Measurements from ENCODE around the gene C16orf95. TPM values are rescaled to one million over a fixed set of nuclear protein-coding genes. Genes with fewer than 3 reads are reported as not detected.

C16orf95 gene
- total and polyA plus RNA-seq, 2 experiments from 2014 or later: 4.7 to 6.6 TPM

- no peaks in the 10 kb centered on the region for H3K27me3 ChIP-seq
- H3K4me3 ChIP-seq: no peak overlapping the region
- no peaks in the 10 kb centered on the region for H3K9me2 ChIP-seq (replicated peaks; ENCODE audit: insufficient read depth)
- H2AFZ ChIP-seq: no peak overlapping the region
- no peaks in the 10 kb centered on the region for H3K79me2 ChIP-seq
- TF ChIP-seq, protein P1, sequence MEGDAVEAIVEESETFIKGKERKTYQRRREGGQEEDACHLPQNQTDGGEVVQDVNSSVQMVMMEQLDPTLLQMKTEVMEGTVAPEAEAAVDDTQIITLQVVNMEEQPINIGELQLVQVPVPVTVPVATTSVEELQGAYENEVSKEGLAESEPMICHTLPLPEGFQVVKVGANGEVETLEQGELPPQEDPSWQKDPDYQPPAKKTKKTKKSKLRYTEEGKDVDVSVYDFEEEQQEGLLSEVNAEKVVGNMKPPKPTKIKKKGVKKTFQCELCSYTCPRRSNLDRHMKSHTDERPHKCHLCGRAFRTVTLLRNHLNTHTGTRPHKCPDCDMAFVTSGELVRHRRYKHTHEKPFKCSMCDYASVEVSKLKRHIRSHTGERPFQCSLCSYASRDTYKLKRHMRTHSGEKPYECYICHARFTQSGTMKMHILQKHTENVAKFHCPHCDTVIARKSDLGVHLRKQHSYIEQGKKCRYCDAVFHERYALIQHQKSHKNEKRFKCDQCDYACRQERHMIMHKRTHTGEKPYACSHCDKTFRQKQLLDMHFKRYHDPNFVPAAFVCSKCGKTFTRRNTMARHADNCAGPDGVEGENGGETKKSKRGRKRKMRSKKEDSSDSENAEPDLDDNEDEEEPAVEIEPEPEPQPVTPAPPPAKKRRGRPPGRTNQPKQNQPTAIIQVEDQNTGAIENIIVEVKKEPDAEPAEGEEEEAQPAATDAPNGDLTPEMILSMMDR (IDR thresholded peaks at IDR 0.05; ENCODE audit: poor library complexity): no peak
- TF ChIP-seq EZH2phosphoT487 (IDR thresholded peaks at IDR 0.05; ENCODE audit: low read depth, severe bottlenecking, unreplicated experiment) (no peak), EZH2 (IDR thresholded peaks at IDR 0.05; ENCODE audit: borderline replicate concordance) (no peak)
- H3K27ac ChIP-seq: no peak overlapping the region
- 87% methylated on average over 11 of the region's 11 CpGs for WGBS (ENCODE audit: low lambda C conversion rate, missing lambda C conversion rate)
- H3K4me2 ChIP-seq: no peak overlapping the region
- H4K20me1 ChIP-seq (ENCODE audit: insufficient read depth, poor library complexity, severe bottlenecking): no peaks in the 10 kb centered on the region
- no peak for DNase-seq (ENCODE audit: low spot score)
- H3K36me3 ChIP-seq (replicated peaks; ENCODE audit: insufficient read depth, low read depth): no peaks in the 10 kb centered on the region
- no peaks in the 10 kb centered on the region for H3K4me1 ChIP-seq (ENCODE audit: insufficient read depth)
- no peaks in the 10 kb centered on the region for H3K9me3 ChIP-seq (ENCODE audit: low read depth)
Measured at GRCh38 chr16:87271256-87271655, 45.9 kb downstream of the C16orf95 start.

- no peak for DNase-seq (ENCODE audit: low spot score)
- TF ChIP-seq EZH2phosphoT487 (IDR thresholded peaks at IDR 0.05; ENCODE audit: low read depth, severe bottlenecking, unreplicated experiment) (no peak), EZH2 (IDR thresholded peaks at IDR 0.05; ENCODE audit: borderline replicate concordance) (no peak)
- TF ChIP-seq, protein P1 (IDR thresholded peaks at IDR 0.05; ENCODE audit: poor library complexity): no peak
Measured at GRCh38 chr16:87267566-87267965, 49.6 kb downstream of the C16orf95 start.

DNA sequence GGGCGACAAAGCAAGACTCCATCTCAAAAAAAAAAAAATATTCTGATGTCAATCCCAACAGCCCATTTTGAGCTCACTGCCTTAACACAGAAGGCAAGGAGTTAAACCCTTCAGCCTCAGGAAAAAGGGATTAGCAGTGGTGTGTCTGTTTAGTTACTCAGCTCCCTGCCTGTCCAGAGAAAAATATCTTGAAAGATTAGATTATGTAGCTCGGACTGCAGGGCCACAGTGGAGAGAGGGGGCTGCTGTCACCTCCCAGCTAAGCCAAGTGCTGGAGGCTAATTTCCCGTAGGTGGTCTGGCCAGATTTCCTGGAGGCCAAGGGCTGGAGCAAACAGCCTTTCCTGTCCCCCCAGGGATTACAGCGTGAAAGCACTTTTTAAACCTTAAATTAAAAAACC lies 50.3 kb downstream of the C16orf95 start:
- H3K4me2 ChIP-seq: peak overlapping the region; percentile 62
- no peaks in the 10 kb centered on the region for H4K20me1 ChIP-seq (ENCODE audit: insufficient read depth, poor library complexity, severe bottlenecking)
- no peak overlapping the region for H3K4me3 ChIP-seq
- no peaks in the 10 kb centered on the region for H3K9me2 ChIP-seq (replicated peaks; ENCODE audit: insufficient read depth)
- H2AFZ ChIP-seq: no peak overlapping the region
- H3K9me3 ChIP-seq (ENCODE audit: low read depth): no peaks in the 10 kb centered on the region
- H3K27ac ChIP-seq: no peak overlapping the region
- TF ChIP-seq, protein P1 (IDR thresholded peaks at IDR 0.05; ENCODE audit: poor library complexity): no peak
- TF ChIP-seq EZH2 (IDR thresholded peaks at IDR 0.05; ENCODE audit: borderline replicate concordance) (no peak), EZH2phosphoT487 (IDR thresholded peaks at IDR 0.05; ENCODE audit: low read depth, severe bottlenecking, unreplicated experiment) (no peak)
- no peak for DNase-seq (ENCODE audit: low spot score)
- no peaks in the 10 kb centered on the region for H3K79me2 ChIP-seq
- H3K27me3 ChIP-seq: no peaks in the 10 kb centered on the region
- no peaks in the 10 kb centered on the region for H3K4me1 ChIP-seq (ENCODE audit: insufficient read depth)
- WGBS (ENCODE audit: low lambda C conversion rate, missing lambda C conversion rate): 27% methylated on average over 4 of the region's 4 CpGs
- H3K36me3 ChIP-seq (replicated peaks; ENCODE audit: insufficient read depth, low read depth): no peaks in the 10 kb centered on the region

More at GRCh38 chr16:87267566-87267965, 49.6 kb downstream of the C16orf95 start:
- no peaks in the 10 kb centered on the region for H4K20me1 ChIP-seq (ENCODE audit: insufficient read depth, poor library complexity, severe bottlenecking)
- no peak overlapping the region for H3K4me3 ChIP-seq
- H3K4me1 ChIP-seq (ENCODE audit: insufficient read depth): no peaks in the 10 kb centered on the region
- H3K4me2 ChIP-seq: no peak overlapping the region
- no peaks in the 10 kb centered on the region for H3K9me3 ChIP-seq (ENCODE audit: low read depth)
- H2AFZ ChIP-seq: no peak overlapping the region
- no peaks in the 10 kb centered on the region for H3K9me2 ChIP-seq (replicated peaks; ENCODE audit: insufficient read depth)
- no peaks in the 10 kb centered on the region for H3K27me3 ChIP-seq
- H3K36me3 ChIP-seq (replicated peaks; ENCODE audit: insufficient read depth, low read depth): no peaks in the 10 kb centered on the region
- 91% methylated on average over 8 of the region's 8 CpGs for WGBS (ENCODE audit: low lambda C conversion rate, missing lambda C conversion rate)
- no peak overlapping the region for H3K27ac ChIP-seq
- no peaks in the 10 kb centered on the region for H3K79me2 ChIP-seq

DNA sequence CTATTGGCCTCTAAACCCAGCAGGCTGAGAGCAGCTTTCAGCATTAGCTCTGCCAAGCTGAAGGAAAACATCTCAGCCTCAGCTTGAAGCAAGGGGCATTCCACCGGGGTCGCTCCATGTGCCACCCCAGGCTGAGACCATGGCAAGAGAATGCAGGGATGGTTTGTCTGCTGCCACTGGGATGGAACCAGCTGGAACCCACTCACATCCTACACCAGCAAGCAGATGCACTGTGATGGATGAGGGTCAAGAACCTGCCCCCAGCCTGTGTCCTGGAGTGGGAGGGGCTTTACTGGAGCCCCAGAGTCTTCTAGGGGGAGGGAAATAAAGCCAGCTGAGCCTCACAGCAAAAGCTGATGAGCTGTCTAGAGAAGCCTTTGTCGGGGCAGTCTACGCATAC lies 51.9 kb downstream of the C16orf95 start:
- H3K9me2 ChIP-seq (replicated peaks; ENCODE audit: insufficient read depth): no peaks in the 10 kb centered on the region
- H4K20me1 ChIP-seq (ENCODE audit: insufficient read depth, poor library complexity, severe bottlenecking): no peaks in the 10 kb centered on the region
- H3K9me3 ChIP-seq (ENCODE audit: low read depth): no peaks in the 10 kb centered on the region
- no peak overlapping the region for H2AFZ ChIP-seq
- H3K4me3 ChIP-seq: no peak overlapping the region
- H3K4me2 ChIP-seq: no peak overlapping the region
- no peaks in the 10 kb centered on the region for H3K36me3 ChIP-seq (replicated peaks; ENCODE audit: insufficient read depth, low read depth)
- no peaks in the 10 kb centered on the region for H3K79me2 ChIP-seq
- H3K4me1 ChIP-seq (ENCODE audit: insufficient read depth): no peaks in the 10 kb centered on the region
- TF ChIP-seq, protein P1 (IDR thresholded peaks at IDR 0.05; ENCODE audit: poor library complexity): no peak
- TF ChIP-seq EZH2 (IDR thresholded peaks at IDR 0.05; ENCODE audit: borderline replicate concordance) (no peak), EZH2phosphoT487 (IDR thresholded peaks at IDR 0.05; ENCODE audit: low read depth, severe bottlenecking, unreplicated experiment) (no peak)
- H3K27ac ChIP-seq: no peak overlapping the region
- 97% methylated on average over 4 of the region's 4 CpGs for WGBS (ENCODE audit: low lambda C conversion rate, missing lambda C conversion rate)
- H3K27me3 ChIP-seq: no peaks in the 10 kb centered on the region
- DNase-seq (ENCODE audit: low spot score): no peak

Data from hepatocyte (in vitro differentiated cells).